Measurements from ENCODE around the gene MDM2. TPM values are rescaled to one million over a fixed set of nuclear protein-coding genes. Genes with fewer than 3 reads are reported as not detected.

The MDM2 gene
- total RNA-seq, 1 donor from 2014 or later = 160 TPM

DNA sequence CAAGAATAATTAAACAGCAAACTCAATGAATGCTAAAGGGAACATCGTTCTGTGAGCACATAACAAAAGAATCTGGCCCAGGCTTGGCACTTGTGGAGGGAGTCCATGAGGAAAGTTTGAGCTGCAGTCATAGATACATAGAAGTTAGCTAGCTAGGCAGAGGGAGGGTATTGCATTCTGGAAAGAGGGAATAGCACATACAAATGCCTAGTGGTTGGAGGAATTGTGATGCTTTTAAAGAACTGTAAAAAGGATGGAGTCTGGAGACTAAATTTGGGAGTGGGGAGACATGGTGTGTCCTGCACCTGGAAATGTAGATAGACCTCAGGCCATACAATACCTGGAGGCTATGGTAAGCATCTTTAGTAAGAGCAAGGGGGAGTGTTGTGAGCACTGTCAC lies 38.0 kb upstream of the MDM2 start:
- Mint-ChIP-seq H3K9me3 (ENCODE audit: low read depth) (no peaks in the 10 kb centered on the region), H3K36me3 (ENCODE audit: low read depth) (peaks cover 2% of the 10 kb centered on the region), H3K27me3 (ENCODE audit: low read depth) (no peaks in the 10 kb centered on the region), H3K4me3 (ENCODE audit: unreplicated experiment) (no peak overlapping the region), H3K4me1 (ENCODE audit: low read depth) (no peaks in the 10 kb centered on the region), H3K27ac (ENCODE audit: unreplicated experiment) (no peak overlapping the region)
- no peak for DNase-seq (ENCODE audit: low spot score)
- TF ChIP-seq, protein P1, sequence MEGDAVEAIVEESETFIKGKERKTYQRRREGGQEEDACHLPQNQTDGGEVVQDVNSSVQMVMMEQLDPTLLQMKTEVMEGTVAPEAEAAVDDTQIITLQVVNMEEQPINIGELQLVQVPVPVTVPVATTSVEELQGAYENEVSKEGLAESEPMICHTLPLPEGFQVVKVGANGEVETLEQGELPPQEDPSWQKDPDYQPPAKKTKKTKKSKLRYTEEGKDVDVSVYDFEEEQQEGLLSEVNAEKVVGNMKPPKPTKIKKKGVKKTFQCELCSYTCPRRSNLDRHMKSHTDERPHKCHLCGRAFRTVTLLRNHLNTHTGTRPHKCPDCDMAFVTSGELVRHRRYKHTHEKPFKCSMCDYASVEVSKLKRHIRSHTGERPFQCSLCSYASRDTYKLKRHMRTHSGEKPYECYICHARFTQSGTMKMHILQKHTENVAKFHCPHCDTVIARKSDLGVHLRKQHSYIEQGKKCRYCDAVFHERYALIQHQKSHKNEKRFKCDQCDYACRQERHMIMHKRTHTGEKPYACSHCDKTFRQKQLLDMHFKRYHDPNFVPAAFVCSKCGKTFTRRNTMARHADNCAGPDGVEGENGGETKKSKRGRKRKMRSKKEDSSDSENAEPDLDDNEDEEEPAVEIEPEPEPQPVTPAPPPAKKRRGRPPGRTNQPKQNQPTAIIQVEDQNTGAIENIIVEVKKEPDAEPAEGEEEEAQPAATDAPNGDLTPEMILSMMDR (IDR thresholded peaks at IDR 0.05) = no peak

DNA sequence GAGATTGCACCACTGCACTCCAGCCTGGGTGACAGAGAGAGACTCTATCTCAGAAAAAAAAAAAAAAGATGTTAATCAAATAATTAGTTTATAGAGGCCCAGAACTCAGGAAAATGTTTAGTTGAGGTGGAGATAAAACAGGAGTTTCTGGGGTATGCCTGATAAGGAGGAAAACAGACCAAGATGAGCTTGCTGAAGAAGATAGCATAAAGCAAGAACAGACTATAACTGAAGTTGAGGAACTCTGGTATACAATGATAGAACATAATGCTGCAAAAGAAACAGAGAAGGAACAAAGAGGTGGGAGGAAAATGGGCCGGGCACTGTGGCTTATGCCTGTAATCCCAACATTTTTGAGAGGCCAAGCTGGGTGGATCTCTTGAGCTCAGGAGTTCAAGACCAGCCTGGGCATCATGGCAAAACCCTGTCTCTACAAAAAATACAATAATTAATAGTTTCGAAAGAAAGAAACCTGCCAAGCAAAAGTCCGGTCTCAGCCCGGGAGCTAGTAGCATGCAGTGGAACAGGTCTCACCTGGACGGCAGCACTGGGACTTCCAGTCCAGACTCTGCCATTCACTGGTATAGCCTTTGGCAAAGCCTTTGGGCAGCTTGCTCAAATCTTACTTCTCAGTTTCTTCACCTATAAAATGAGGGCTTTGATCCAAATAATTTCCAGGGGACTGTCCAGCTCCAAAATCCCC lies 36.6 kb upstream of the MDM2 start:
- TF ChIP-seq, protein P1 (IDR thresholded peaks at IDR 0.05) = no peak
- H3K36me3 Mint-ChIP-seq (ENCODE audit: low read depth) = peaks cover 2% of the 10 kb centered on the region
- no peaks in the 10 kb centered on the region for H3K27me3 Mint-ChIP-seq (ENCODE audit: low read depth)
- H3K9me3 Mint-ChIP-seq (ENCODE audit: low read depth) = no peaks in the 10 kb centered on the region
- H3K4me1 Mint-ChIP-seq (ENCODE audit: low read depth) = no peaks in the 10 kb centered on the region
- H3K27ac Mint-ChIP-seq (ENCODE audit: unreplicated experiment) = no peak overlapping the region
- no peak overlapping the region for H3K4me3 Mint-ChIP-seq (ENCODE audit: unreplicated experiment)
- no peak for DNase-seq (ENCODE audit: low spot score)

DNA sequence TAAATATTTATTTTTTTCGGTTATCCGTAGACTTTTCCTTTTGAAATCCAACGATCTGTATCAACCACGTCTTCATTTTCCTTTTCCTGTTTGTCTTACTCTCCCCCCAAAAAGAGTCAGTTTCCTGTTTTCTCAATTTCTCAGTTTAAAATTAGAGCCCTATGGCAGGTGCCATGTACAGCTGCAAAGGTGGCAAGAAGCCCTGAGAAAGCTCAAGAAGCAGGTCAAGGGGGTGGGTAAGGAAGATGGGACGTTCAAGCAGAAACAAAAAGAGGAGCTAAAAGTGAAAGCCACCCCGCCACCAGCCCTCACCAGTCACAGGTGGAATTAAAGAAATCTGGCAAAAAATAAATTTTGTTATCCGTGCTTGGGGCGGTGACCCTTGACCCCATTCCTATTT lies 35.3 kb upstream of the MDM2 start:
- DNase-seq (ENCODE audit: low spot score) = no peak
- Mint-ChIP-seq H3K27ac (ENCODE audit: unreplicated experiment) (no peak overlapping the region), H3K36me3 (ENCODE audit: low read depth) (no peaks in the 10 kb centered on the region), H3K4me3 (ENCODE audit: unreplicated experiment) (no peak overlapping the region), H3K9me3 (ENCODE audit: low read depth) (no peaks in the 10 kb centered on the region), H3K4me1 (ENCODE audit: low read depth) (no peaks in the 10 kb centered on the region), H3K27me3 (ENCODE audit: low read depth) (no peaks in the 10 kb centered on the region)
- TF ChIP-seq, protein P1 (IDR thresholded peaks at IDR 0.05) = no peak

DNA sequence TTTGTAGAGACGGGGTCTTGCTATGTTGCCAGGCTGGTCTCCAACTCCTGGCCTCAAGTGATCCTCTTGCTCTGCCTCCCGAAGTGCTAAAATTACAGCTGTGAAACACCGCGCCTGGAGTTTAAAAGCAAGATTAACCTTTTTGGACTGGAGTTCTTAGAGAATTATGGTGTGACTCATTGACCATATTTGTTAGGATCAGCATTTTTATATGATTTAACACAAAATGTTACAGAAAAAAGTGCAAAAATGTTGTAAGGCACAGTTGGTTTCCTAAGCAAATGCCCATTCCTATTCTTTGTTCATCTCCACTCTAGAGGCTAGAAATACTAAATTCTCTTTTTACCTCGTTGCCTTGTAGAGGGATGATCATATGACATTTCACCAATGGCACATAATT lies 34.4 kb upstream of the MDM2 start:
- no peaks in the 10 kb centered on the region for H3K4me1 Mint-ChIP-seq (ENCODE audit: low read depth)
- no peak for DNase-seq (ENCODE audit: low spot score)
- H3K27me3 Mint-ChIP-seq (ENCODE audit: low read depth) = no peaks in the 10 kb centered on the region
- H3K4me3 Mint-ChIP-seq (ENCODE audit: unreplicated experiment) = no peak overlapping the region
- no peaks in the 10 kb centered on the region for H3K9me3 Mint-ChIP-seq (ENCODE audit: low read depth)
- TF ChIP-seq, protein P1 (IDR thresholded peaks at IDR 0.05) = no peak
- H3K36me3 Mint-ChIP-seq (ENCODE audit: low read depth) = no peaks in the 10 kb centered on the region
- peak overlapping the region; percentile 17 for H3K27ac Mint-ChIP-seq (ENCODE audit: unreplicated experiment)

DNA sequence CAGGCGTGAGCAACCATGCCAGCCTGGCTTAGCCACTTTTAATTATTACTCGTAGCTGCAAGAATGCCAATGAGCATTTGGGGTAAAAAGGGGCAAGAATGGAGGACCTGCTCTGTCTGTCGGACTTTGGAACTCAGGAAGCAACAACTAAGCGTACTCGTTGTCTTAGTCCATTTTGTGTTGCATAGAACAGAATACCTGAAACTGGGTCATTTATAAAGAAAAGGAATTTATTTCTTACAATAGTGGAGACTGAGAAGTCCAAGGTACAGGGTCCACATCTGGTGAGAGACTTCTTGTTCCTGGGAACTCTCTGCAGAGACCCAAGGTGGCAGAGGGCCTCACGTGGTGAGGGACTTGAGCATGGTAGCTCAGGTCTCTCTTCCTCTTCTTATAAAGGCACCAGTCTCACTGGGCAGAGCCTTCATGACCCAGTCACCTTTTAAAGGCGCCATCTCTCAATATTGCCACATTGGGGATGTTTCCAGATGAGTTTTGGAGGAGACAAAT lies 32.8 kb upstream of the MDM2 start:
- Mint-ChIP-seq H3K27me3 (ENCODE audit: low read depth) (no peaks in the 10 kb centered on the region), H3K4me3 (ENCODE audit: unreplicated experiment) (no peak overlapping the region), H3K4me1 (ENCODE audit: low read depth) (no peaks in the 10 kb centered on the region), H3K9me3 (ENCODE audit: low read depth) (no peaks in the 10 kb centered on the region), H3K27ac (ENCODE audit: unreplicated experiment) (no peak overlapping the region), H3K36me3 (ENCODE audit: low read depth) (no peaks in the 10 kb centered on the region)
- TF ChIP-seq, protein P1 (IDR thresholded peaks at IDR 0.05) = no peak
- no peak for DNase-seq (ENCODE audit: low spot score)

Data from chondrocyte (in vitro differentiated cells).